Measurements from ENCODE around the gene RPAP2.
"Not testable (repeated sequence)": the region's sequence is repeated elsewhere in the genome, so short reads cannot be mapped to it uniquely, and the experiment has no call there.

DNA sequence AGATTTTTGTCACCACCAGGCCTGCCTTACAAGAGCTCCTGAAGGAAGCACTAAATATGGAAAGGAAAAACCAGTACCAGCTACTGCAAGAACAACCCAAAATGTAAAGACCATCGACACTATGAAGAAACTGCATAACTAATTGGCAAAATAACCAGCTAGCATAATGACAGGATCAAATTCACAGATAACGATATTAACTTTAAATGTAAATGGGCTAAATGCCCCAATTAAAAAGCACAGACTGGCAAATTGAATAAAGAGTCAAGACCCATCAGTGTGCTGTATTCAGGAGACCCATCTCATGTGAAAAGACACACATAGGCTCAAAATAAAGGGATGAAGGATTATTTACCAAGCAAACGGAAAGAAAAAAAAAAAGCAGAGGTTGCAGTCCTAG lies 44.1 kb upstream of the RPAP2 start:
- TF ChIP-seq, protein P1, sequence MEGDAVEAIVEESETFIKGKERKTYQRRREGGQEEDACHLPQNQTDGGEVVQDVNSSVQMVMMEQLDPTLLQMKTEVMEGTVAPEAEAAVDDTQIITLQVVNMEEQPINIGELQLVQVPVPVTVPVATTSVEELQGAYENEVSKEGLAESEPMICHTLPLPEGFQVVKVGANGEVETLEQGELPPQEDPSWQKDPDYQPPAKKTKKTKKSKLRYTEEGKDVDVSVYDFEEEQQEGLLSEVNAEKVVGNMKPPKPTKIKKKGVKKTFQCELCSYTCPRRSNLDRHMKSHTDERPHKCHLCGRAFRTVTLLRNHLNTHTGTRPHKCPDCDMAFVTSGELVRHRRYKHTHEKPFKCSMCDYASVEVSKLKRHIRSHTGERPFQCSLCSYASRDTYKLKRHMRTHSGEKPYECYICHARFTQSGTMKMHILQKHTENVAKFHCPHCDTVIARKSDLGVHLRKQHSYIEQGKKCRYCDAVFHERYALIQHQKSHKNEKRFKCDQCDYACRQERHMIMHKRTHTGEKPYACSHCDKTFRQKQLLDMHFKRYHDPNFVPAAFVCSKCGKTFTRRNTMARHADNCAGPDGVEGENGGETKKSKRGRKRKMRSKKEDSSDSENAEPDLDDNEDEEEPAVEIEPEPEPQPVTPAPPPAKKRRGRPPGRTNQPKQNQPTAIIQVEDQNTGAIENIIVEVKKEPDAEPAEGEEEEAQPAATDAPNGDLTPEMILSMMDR (IDR thresholded peaks at IDR 0.05) = not testable (repeated sequence)
- not testable (repeated sequence) for TF ChIP-seq POLR2A (IDR thresholded peaks at IDR 0.05)

All from Peyer's patch (tissue), 4 donors.